ENCODE data around the gene GPR12.
"Not testable (repeated sequence)": the region's sequence is repeated elsewhere in the genome, so short reads cannot be mapped to it uniquely, and the experiment has no call there.

GPR12 gene

DNA sequence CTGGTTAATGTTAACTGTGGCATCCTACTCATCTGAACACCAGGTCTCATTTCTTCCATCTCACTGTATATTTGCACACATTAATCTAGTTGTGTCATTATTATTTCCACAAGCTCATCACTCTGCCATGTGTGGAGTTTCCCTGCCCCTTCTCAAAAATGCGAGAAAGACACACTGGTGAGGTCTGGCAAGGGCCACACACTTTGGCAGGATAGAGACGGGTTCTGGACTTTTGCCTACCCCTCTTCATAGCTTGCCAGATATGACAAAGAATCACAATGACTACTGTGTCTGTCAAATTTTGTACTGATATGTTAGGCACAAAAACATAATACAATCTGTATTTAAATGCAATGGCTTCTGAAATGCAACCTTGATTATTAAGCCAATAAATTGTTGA, 12.9 kb downstream of the GPR12 start:
- no peak for DNase-seq (ENCODE audit: low read depth)

DNA sequence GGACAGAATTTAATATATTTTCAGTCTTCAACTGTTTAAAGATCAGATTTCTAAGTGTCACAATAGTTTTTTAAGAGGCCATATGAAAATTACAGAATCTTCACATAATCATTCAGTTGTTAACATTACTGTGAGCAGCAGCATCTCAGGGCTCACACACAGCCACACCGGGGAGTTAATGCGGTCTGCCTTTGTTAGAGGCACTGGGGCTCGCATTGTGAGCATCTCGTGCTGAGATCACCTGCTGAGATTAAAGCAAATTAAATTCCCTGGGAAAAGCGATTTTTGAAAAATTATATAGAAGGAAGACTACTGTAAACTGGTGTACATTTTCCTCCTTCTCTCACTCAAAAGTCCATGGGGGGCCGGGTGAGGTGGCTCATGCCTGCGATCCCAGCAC, 16.6 kb downstream of the GPR12 start:
- no peak for DNase-seq (ENCODE audit: low read depth)

DNA sequence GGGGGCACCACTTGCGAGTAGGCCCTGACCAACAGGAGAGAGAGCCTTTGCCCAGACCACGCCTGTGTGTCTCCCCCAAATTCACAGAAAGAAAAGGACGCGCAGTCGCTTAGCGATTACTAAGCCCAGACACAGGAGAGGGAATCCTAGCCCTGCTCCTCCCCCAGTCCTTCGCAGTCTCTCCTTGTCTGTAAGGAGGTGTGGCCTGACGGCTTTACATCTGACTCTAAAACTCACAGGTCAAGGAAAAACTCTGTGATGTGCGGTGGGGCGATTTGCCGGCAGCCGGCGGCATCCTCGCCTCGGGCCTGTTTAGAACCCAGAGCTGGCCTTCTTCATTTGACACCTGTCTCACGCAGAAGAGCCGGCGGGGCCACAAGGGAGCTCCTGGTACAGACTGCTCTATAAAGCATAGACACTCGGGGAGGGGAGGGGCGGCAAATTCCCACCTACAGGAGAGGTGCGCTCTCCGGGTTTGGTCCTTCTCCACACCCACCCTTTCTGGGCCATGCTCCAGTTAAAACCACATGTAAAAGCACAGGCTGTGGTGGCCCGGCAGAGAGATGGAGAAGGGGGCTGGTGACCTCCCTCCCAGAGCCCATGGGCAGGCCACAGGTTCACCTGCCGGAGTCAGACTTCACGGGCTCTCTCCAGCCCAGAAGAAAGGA, 17.8 kb downstream of the GPR12 start:
- no peak for DNase-seq (ENCODE audit: low read depth)

DNA sequence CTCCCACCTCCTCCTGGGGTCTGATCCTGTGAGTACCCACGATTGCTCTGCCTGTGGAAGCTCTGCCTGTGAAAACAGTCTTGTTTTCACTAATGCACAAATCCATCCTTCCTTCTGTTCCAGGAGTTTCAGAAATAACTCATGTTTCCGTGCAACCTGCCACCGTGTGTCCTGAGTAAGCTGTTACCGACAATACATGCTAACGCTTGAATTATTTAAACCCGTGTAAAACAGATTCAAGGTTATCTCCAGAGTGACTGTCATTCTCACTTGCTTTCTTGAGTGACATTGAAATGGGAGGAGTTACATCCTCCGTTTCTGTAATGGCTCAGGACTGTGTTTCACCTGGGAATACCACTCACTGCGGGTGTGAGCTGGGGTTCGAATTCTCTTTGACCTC, 24.9 kb downstream of the GPR12 start:
- DNase-seq (ENCODE audit: low read depth): no peak

DNA sequence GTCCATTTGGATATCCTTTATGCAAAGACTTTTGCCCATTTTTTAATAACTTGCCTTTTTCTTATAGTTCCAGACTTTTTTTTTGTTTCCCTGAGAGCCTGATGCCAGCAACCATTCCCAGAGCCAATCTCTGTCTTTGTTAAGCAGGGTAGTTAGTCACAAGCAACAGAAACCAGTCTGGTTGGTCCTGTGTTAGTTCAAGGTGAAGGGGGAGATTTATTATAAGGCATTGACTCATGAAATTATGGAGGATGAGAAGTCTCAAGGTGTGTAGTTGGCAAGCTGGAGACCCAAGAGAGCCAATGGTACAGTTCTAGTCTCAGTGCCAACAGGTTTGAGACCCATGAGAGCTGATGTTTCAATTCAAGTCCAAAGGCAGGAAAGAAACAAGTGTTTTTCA, 33.0 kb downstream of the GPR12 start:
- DNase-seq (ENCODE audit: low read depth): no peak

DNA sequence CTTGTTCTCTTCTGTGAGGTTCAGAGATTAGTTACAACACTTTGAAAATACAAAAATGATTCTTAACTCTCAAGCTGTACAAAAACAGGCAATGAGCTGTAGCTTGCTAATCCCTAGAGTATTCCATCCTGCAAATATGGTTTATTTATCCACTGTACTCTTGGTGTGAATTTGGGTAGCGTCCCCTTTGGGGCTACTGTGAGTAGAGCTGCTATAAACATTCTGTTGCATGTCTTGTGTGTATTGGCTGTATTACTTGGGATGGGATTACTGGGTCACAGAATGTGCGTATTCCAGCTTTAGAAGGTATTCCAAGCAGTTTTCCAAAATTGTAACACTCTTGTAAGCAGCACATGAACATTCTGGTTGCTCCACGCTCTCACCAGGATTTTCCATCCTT, 33.5 kb downstream of the GPR12 start:
- no peak for DNase-seq (ENCODE audit: low read depth)

DNA sequence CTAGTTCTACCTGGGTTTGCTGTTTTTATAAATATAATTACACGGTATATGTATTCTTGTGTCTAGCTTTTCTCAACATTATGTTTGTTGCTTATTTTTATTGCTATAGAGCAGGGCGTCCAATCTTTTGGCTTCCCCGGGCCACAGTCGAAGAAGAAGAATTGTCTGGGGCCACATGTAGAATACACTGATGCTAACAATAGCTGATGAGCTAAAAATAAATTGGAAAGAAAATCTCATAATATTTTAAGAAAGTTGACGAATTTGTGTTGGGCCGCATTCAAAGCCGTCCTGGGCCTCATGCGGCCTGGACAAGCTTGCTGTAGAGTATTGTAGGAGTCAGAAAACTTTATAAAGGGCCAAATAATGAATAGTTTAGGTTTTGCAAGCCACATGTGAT, 33.9 kb downstream of the GPR12 start:
- no peak for DNase-seq (ENCODE audit: low read depth)

DNA sequence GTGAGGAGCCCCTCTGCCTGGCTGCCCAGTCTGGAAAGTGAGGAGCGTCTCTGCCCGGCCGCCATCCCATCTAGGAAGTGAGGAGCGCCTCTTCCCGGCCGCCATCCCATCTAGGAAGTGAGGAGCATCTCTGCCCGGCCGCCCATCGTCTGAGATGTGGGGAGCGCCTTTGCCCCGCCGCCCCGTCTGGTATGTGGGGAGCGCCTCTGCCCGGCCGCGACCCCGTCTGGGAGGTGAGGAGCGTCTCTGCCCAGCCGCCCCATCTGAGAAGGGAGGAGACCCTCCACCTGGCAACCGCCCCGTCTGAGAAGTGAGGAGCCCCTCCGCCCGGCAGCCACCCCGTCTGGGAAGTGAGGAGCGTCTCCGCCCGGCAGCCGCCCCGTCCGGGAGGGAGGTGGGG, 37.0 kb downstream of the GPR12 start:
- not testable (repeated sequence) for DNase-seq (ENCODE audit: low read depth)

DNA sequence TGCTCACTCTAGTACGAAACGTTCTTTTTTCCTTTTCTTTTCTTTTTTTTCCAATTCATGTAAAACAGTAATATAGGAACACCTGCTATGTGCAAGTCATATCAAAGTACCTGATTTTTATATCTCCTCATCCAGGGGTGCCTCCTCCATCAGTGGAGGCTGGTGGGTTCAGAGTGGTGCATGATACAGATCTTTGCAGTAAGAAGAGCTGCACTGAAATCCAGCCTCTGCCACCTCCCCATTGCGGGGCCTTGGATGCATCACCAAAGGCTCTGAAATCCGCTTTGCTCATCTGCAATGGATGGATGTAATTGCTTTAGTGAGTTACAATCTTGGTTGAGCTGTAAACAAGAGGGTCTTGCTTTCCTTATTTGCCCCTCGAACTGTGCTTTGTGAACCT, 38.3 kb downstream of the GPR12 start:
- DNase-seq (ENCODE audit: low read depth): no peak

DNA sequence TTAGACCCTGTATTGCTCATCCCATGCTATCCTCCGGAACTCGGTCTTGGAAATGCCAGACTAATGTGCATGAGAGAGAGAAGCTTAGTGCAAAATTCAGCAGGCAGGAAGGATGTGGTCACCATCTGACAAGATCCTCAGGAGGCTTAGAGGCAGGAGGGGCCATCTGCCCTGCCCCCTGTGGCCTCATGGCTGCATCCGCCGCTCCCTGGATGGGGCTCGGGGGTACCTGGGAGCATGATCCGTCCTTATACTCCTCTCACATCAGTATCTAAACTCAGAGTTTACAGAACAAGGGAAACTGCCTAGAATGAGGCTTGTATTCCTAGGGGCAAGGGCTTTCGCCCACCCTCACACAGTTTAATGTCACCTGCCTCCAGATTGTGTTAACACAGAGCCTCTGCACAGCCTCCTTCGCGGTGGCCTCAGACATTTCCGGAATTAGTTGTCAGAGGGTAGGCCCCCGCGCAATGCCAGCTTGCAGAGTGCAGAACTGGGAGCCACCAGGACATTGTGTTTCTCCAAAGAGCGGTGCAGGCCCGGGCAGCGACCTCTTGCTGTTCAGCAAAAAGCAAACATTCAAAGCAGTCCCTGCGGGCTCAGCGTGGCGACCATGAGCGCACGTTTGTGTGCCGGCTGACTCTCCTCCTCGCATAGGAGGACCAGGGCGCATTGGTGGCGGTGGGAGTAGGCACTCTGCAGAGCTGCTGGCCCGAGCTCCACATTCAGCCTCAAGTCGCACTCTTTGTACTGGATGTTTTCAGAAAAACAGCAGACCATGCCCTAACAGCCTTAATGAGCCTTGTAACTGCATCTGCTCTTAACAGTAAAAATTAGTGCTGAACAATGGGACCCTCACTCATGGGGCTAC, 39.1 kb downstream of the GPR12 start:
- peak; percentile 8 for DNase-seq (ENCODE audit: low read depth)

DNA sequence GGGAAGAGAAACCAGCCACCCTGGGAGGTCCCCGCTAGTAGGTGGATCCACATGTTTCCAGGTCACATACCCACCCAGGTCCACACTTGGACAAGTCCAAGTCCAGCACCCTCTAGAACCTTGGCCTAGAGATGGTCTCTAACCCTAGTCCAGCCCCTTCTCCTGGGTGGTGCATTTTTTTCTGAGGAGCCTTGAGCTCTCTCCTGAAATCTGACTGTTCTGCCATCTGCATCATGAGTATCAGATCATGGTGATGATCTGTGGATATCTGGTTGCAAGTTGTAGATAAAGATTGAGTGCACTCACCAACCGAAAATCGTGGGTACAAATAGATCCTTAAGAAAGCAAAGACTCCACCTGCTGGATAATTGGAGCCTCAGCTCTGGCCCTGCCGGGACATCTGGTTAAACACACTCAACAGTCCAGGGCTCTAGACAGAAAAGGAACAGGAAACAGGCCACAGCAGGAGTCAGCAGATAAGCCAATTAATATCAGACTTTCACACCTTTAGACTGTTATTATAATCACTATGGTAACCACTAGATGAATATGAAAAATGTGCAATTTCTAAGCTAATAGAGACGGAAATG, 41.1 kb downstream of the GPR12 start:
- peak; percentile 43 for DNase-seq (ENCODE audit: low read depth)

DNA sequence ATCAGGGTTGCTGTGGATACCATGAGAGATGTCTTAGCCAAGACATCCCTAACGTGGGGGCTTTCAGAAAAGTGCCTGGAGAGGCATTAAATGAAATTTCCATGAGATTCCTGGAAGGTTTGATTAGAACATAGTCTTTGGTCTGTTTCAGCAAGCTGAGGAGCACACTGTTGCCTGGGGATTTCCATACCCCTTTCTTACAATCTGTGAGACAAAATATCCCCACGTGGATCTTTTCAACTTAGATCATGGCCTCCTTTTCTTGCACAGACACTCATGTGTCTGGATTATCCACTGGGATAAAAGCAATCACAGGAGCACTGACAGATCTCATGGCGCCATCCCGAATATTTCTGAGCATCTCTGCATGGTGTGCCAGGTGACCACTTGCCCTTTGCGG, 41.7 kb downstream of the GPR12 start:
- no peak for DNase-seq (ENCODE audit: low read depth)

DNA sequence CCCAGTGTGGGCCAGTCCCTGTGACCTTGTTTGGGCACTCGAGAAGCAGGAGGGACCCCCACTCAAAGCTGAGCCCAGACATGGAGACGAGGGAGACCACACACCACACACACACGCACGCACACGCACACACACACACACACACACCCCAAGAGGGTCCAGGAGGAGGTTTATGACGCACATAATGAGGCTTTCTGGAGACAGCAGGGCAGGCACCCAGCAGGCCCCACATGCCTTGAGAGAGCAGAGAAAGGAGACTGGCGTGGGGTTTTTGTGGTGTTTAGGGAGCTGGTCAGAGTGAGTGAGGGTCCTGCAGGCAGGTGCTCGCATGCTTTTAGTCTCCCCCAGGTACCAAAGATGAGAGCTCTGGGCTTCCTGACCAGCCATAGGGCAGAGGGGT, 42.4 kb downstream of the GPR12 start:
- no peak for DNase-seq (ENCODE audit: low read depth)

DNA sequence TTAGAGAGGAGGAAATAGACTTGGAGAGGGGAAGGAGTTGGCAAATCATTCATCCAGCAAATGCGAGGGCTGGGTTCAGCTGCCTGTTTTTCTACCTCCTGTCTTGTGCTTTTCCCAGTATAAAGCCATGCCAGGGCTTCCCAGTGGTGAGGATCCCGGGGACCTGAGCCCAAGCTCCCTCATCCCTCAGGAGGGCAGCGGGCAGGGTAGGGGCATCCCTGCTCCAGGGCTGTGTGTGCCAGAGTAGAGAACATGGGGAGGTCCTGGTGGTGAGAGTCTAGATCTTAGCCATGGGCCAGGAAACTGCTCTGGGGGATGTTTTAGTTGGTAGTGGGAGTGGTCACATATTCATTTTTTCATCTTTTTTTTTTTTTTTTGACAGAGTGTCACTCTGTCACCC, 43.6 kb downstream of the GPR12 start:
- no peak for DNase-seq (ENCODE audit: low read depth)

DNA sequence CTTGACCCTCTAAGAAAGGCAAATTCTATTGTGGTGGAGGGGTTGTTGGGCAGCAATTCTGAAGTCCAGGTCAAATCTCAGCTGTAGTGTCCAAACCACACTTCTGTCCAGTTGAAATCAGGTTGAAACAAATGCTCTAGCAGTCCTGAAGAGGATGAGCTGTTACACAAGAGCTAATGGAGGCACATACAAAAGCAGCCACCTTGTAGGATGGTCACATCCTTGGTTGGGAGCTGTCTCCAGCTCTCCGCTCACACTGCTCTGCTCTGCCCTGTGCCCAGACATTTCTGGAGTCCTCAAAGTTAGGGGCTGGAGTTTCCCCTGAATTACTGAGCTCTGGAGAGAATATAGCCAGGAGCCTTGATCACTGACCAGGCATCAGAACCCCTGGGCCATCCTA, 47.2 kb downstream of the GPR12 start:
- no peak for DNase-seq (ENCODE audit: low read depth)

DNA sequence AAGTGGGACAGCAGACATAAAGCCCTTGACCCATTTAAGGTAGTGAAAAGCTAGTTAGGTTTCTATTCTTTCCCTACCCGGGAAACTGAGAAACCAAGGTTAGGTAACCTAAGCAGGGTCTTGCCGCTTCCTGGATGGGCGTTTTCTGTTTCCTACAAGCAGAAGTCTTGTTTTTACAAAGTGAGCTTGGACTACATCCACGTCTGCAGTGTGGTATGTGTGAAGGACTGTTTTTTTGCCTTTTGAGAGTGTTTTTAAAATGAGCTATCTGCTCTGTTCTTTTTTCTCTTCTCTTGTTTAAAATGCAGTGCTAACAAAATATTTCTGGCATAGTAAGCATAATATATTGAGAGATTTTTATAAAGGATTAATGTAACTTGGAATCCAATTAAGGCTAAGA, 49.4 kb downstream of the GPR12 start:
- no peak for DNase-seq (ENCODE audit: low read depth)

DNA sequence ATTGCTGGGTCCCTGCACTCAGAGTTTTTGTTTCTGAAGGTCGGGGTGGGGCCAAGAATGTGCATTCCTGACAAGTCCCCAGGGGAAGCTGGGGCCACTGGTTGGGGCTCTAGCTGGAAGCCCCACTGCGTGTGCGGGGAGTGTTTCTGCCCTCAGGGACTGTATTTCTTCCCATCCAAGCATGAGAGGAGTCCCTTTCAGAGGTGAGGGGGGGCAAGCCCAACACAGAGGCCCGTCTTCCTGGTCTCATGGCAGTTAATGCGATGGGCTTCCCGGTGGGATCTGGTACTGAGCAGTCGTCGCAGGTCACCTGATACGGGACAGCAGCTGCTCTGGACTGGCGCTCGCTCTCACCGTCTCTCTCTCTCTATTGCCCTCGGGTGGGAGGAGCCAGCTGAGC, 50.4 kb downstream of the GPR12 start:
- DNase-seq (ENCODE audit: low read depth): no peak

DNA sequence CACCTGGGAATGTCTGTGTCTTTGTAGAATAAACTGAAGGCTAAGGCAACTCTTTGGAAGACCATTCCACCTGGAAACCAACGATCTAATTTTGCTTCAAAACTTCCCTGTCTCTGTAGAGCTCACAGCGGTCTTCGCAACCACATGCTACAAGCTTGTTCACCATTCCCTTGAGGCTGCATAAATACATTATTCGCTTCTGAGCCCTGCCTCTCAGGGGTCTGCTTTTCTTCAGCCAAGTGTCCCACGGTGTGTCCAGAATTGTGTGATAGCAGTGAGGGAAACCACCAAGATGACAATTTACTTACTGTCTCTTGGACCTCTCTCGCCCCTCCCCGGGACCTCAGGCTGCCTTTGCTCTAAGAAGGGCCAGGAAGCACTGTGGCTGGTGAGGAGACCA, 51.1 kb downstream of the GPR12 start:
- DNase-seq (ENCODE audit: low read depth): no peak

DNA sequence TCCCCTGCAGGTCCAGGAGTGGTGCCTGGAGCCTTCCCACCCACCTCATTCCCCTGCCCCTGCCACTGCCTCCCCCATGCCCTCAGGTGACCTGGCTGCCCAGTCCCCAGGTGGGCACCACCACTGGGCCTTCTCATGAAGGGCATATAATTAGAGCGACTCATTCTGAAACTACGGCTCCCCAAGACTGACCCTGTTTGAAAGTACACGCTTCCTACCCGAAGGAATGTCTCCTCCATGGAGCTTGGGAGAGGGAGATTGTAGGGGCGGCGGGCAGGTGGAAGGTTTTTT, 52.6 kb downstream of the GPR12 start:
- no peak for DNase-seq (ENCODE audit: low read depth)

DNA sequence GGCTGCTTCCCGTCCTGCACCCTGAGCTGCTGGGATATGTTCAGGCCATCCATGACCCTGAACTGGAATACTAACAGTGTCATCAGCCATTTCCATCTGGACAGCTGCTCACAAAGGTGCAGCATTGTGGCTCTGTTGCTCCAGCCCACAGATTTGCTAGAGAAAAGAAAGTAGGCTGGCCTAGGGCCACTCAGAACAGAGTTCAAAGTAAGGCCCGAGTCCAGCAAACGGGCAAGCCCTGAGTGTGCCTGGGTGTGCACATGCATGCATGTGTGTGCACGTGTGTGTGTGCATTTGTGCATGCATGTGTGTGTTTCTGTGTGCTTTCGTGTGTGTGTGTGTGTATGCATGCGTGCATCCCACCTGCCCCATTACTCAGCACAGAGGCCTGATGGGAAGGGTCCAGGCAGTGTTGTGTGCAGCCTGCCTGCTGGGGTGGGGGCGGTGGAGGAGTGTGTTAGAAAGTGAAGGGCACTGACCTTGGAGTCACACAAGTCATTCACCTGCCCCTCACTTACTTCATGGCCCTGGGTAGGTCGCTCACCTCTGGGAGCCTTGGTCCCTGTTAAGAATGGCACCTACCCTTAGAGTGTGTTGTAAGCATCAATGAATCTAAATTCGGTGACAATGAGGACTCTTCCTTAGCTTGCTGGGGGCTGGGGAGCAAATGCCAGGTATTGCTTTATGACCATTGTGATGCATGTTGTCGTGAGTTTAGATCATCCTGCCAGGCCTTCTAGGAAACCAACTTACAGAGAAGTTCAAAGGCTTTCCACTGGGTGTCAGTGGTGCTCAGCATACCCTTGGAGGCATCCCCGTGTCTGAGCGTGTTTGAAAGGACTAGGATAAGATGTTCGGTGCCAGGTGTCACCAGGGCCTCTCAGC, 53.2 kb downstream of the GPR12 start:
- peak; percentile 66 for DNase-seq (ENCODE audit: low read depth)

DNA sequence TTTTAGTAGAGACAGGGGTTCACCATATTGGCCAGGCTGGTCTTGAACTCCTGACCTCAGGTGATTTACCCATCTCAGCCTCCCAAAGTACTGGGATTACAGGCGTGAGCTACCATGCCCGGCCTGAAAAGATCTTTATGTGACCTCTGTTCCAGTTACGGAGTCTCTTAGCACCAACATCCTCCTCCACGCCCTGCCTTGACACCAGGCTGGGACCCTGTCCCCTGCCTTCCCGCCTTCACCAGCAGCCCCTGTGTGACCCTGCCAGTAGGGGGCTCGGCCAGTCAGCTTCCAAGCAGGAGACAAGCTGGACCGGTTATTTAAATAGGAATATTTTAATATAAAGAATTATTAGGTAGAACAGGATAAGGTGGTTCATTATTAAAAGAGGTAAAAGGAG, 54.2 kb downstream of the GPR12 start:
- no peak for DNase-seq (ENCODE audit: low read depth)

DNA sequence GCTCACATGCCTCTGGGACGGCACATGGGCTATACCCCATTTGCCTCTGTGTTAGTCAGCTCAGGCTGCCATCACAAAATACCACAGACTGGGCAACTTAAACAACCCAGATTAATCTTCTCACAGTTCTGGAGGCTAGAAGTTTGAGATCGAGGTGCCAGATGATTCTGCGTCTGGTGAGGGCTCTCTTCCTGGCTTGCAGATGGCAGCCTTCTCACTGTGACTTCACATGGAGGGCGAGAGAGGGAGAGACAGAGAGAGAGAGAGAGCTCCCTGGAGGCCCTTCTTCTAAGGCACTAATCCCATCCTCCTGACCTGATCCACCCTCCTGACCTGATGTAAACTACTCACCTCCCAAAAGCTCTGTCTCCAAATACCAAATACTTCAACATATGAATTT, 55.0 kb downstream of the GPR12 start:
- DNase-seq (ENCODE audit: low read depth): no peak

All from ELR (cell line).